PC-3 (cell line): ENCODE data around the gene EPB41L4B. TPM values are rescaled to one million over a fixed set of nuclear protein-coding genes. Genes with fewer than 3 reads are reported as not detected.

ENCODE experiments used
- ATAC-seq: fragments of 200-7000 bp; cut with Tn5 transposase; 2 replicates; pipeline ENCODE4 v1.9.1; 2020; ENCODE audit warnings: mild to moderate bottlenecking, moderate library complexity
- BruUV-seq: library from RNA; stranded (reverse); fragments of 400-500 nt; replicated peaks from 2 replicates; lab custom pipeline; 2021; lab: Mats Ljungman, UMichigan
- CTCF ChIA-PET: fragments of 300-600 bp; sonication (Branson Sonifier 250); formaldehyde crosslinking; loops from one replicate; lab custom pipeline; 2022; ENCODE audit warnings: antibody characterized with exemption; lab: Charles Lee
- POLR2A ChIA-PET: fragments of 300-600 bp; sonication (Branson Sonifier 250); formaldehyde crosslinking; loops from one replicate; lab custom pipeline; 2022; ENCODE audit warnings: antibody characterized with exemption; ENCODE audit not compliant: unreplicated experiment; lab: Charles Lee
- DNase-seq: peaks from one replicate; pipeline ENCODE4 v3.0.0-alpha.2; 2015
- H2AFZ ChIP-seq: fragments of 300-600 bp; sonication (generic); 2 replicates; pipeline ENCODE4 v1.6.0; 2016; ENCODE audit warnings: antibody characterized with exemption, low read length
- H3F3A ChIP-seq: fragments of 300-600 bp; sonication (generic); one replicate; pipeline ENCODE4 v1.6.0; 2017; ENCODE audit warnings: antibody characterized with exemption, low read length, control low read depth, mild to moderate bottlenecking; ENCODE audit not compliant: unreplicated experiment
- H3K27ac ChIP-seq: fragments of 300-600 bp; sonication (generic); 2 replicates; pipeline ENCODE4 v1.5.1; 2016; ENCODE audit warnings: mild to moderate bottlenecking, low read length
- H3K27me3 ChIP-seq: fragments of 300-600 bp; sonication (generic); 2 replicates; pipeline ENCODE4 v1.6.1; 2016; ENCODE audit warnings: low read length, mixed read lengths
- H3K36me3 ChIP-seq: fragments of 300-600 bp; sonication (generic); 2 replicates; pipeline ENCODE4 v1.6.1; 2016; ENCODE audit warnings: low read depth, mixed run types, low read length, mixed read lengths
- H3K4me1 ChIP-seq: fragments of 300-600 bp; sonication (generic); 2 replicates; pipeline ENCODE4 v1.5.1; 2016; ENCODE audit warnings: low read length; ENCODE audit not compliant: insufficient read depth
- H3K4me2 ChIP-seq: fragments of 300-600 bp; sonication (generic); 2 replicates; pipeline ENCODE4 v1.6.0; 2016; ENCODE audit warnings: low read length
- H3K4me3 ChIP-seq: fragments of 300-600 bp; sonication (generic); 2 replicates; pipeline ENCODE4 v1.5.1; 2016; ENCODE audit warnings: mild to moderate bottlenecking, low read length, mixed read lengths
- H3K79me2 ChIP-seq: fragments of 300-600 bp; sonication (generic); 2 replicates; pipeline ENCODE4 v1.6.1; 2017; ENCODE audit warnings: low read length, mixed read lengths
- H3K9ac ChIP-seq: fragments of 300-600 bp; sonication (generic); 2 replicates; pipeline ENCODE4 v1.6.0; 2016; ENCODE audit warnings: mild to moderate bottlenecking, low read length
- H3K9me2 ChIP-seq: fragments of 300-600 bp; sonication (generic); replicated peaks from 2 replicates; pipeline ENCODE4 v1.6.1; 2016; ENCODE audit warnings: mixed run types, low read length, mixed read lengths
- H3K9me3 ChIP-seq: fragments of 300-600 bp; sonication (generic); 2 replicates; pipeline ENCODE4 v1.6.1; 2016; ENCODE audit warnings: low read length, mixed read lengths
- H4K20me1 ChIP-seq: fragments of 300-600 bp; sonication (generic); 2 replicates; pipeline ENCODE4 v1.6.1; 2016; ENCODE audit warnings: low read length, mixed read lengths
- EZH2 ChIP-seq: fragments of 300-600 bp; sonication (generic); IDR thresholded peaks from one replicate; pipeline ENCODE4 v1.6.1; 2017; ENCODE audit warnings: antibody characterized with exemption, mild to moderate bottlenecking, low read length; ENCODE audit not compliant: unreplicated experiment
- EZH2phosphoT487 ChIP-seq: fragments of 300-600 bp; sonication (generic); IDR thresholded peaks from 2 replicates; pipeline ENCODE4 v1.6.1; 2018; ENCODE audit warnings: mild to moderate bottlenecking, antibody characterized with exemption, low read length, borderline replicate concordance
- intact Hi-C: fragments of 100-400 bp; cut with micrococcal nuclease; formaldehyde crosslinking; loops from 2 replicates; pipeline ENCODE4 v1.9.0; 2023
- total RNA-seq: library from RNA; depleted of rRNA; stranded (reverse); fragments of >200 nt; gene quantifications from 2 replicates; pipeline ENCODE4 v1.2.3, GENCODE V29; 2014
- TF ChIP-seq, protein P1 (sequence below): fragments of 300-600 bp; sonication (generic); conservative IDR thresholded peaks from 2 replicates; pipeline ENCODE4 v1.5.1; 2017; ENCODE audit warnings: antibody characterized with exemption, low read depth, mild to moderate bottlenecking, low read length

Gene EPB41L4B
- total RNA-seq, 1 experiment from 2014 or later: 11.2 TPM

DNA sequence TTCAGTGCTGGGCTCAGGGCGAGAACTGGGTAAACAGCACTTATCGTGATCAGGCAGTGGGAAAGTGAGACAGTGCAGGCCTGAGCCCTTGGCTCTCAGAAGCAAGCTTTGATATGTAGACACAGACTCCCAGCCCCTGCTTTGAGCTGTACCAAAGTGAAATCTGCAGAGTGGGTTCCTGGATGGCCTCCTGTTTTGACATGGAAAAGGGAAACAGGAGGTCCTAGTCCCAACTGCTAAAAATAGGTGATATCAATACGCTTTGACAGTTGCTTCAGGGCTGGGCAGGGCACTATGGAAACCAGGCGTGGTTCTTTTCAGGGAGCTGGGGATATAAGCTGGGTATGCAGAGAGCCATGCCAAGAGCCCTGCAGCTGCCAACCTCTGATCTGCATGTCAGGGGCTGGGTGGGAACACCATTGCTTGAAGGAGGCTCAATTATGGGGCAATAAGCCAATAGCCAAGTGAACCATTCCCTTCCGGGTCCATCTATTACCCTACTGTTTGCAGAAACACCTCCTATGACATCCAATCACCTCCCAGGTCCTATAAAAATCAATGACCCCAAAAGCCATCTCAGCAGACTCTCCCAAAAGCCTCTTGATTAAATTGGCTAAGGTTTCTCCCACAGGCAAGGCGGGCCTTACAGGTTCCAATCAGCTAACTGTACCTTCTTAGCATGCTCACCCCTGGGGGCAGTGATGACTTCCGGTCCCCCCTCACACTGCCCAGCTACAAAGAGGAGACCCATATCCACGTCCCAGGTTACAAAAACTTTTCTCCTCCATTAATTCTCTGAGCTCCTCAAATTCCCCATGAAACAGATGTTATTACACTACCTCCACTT is 45.8 kb downstream of the EPB41L4B start:
- ATAC-seq (no peak), DNase-seq (no peak)
- Histone ChIP-seq H3K9me3 (no peaks in the 10 kb centered on the region), H3K4me1 (no peaks in the 10 kb centered on the region), H3K79me2 (peaks cover 3% of the 10 kb centered on the region; the same call in 1 of the 2 replicates), H2AFZ (no peak overlapping the region), H4K20me1 (no peaks in the 10 kb centered on the region), H3K4me2 (no peak overlapping the region), H3K27me3 (no peaks in the 10 kb centered on the region), H3K9me2 (no peaks in the 10 kb centered on the region), H3K27ac (no peak overlapping the region), H3K9ac (no peak overlapping the region), H3K36me3 (no peaks in the 10 kb centered on the region), H3K4me3 (no peak overlapping the region), H3F3A (no peaks in the 10 kb centered on the region)
- intact Hi-C loops: no loop called here
- ChIA-PET CTCF (no interaction called here), POLR2A (interaction anchor here (0.5 kb wide), 1 partner anchor 32 kb away, joined by 21 read pairs; no protein-coding TSS in a partner anchor)
- TF ChIP-seq EZH2phosphoT487 (no peak), EZH2 (no peak)
- TF ChIP-seq, protein P1, sequence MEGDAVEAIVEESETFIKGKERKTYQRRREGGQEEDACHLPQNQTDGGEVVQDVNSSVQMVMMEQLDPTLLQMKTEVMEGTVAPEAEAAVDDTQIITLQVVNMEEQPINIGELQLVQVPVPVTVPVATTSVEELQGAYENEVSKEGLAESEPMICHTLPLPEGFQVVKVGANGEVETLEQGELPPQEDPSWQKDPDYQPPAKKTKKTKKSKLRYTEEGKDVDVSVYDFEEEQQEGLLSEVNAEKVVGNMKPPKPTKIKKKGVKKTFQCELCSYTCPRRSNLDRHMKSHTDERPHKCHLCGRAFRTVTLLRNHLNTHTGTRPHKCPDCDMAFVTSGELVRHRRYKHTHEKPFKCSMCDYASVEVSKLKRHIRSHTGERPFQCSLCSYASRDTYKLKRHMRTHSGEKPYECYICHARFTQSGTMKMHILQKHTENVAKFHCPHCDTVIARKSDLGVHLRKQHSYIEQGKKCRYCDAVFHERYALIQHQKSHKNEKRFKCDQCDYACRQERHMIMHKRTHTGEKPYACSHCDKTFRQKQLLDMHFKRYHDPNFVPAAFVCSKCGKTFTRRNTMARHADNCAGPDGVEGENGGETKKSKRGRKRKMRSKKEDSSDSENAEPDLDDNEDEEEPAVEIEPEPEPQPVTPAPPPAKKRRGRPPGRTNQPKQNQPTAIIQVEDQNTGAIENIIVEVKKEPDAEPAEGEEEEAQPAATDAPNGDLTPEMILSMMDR: no peak
- BruUV-seq: no TSS peak

DNA sequence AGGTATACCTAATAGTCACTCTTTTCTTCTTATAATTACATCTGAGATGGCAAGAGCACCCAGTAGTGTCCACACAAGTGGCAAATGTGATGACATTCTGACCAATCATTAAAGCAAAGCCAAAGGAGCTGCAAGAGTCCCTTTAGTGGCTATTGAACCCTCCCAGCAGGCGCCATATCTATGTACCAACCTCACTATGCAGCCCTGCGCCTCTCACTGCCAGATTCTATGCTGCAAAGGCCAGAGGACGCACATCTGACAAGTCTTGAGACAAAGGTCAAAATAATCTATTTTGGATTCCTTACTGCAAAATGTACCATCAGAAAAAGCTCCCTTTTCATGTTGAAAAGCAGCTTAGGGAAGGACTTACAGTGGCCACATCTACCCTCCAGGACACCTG is 47.0 kb downstream of the EPB41L4B start:
- no peaks in the 10 kb centered on the region for H4K20me1 ChIP-seq
- no peak overlapping the region for H2AFZ ChIP-seq
- H3F3A ChIP-seq: no peaks in the 10 kb centered on the region
- no peaks in the 10 kb centered on the region for H3K9me2 ChIP-seq
- intact Hi-C loops: no loop called here
- H3K9me3 ChIP-seq: no peaks in the 10 kb centered on the region
- no peak overlapping the region for H3K4me2 ChIP-seq
- H3K27me3 ChIP-seq: no peaks in the 10 kb centered on the region
- no peak overlapping the region for H3K27ac ChIP-seq
- no TSS peak for BruUV-seq
- no peaks in the 10 kb centered on the region for H3K4me1 ChIP-seq
- H3K79me2 ChIP-seq: no peaks in the 10 kb centered on the region
- no peak for TF ChIP-seq EZH2
- TF ChIP-seq, protein P1: no peak
- no peak for TF ChIP-seq EZH2phosphoT487
- no peak overlapping the region for H3K4me3 ChIP-seq
- no peak overlapping the region for H3K9ac ChIP-seq
- CTCF ChIA-PET: no interaction called here
- POLR2A ChIA-PET: no interaction called here
- DNase-seq: no peak
- ATAC-seq: no peak
- H3K36me3 ChIP-seq: no peaks in the 10 kb centered on the region

- TF ChIP-seq EZH2 (no peak), EZH2phosphoT487 (no peak)
- TF ChIP-seq, protein P1: no peak
- Histone ChIP-seq H2AFZ (no peak overlapping the region), H3K79me2 (no peaks in the 10 kb centered on the region), H3K9me3 (no peaks in the 10 kb centered on the region), H3K9me2 (no peaks in the 10 kb centered on the region), H3K4me3 (no peak overlapping the region), H3K4me1 (no peaks in the 10 kb centered on the region), H3F3A (no peaks in the 10 kb centered on the region), H3K36me3 (no peaks in the 10 kb centered on the region), H4K20me1 (no peaks in the 10 kb centered on the region), H3K9ac (no peak overlapping the region), H3K4me2 (no peak overlapping the region), H3K27me3 (no peaks in the 10 kb centered on the region), H3K27ac (no peak overlapping the region)
- no TSS peak for BruUV-seq
- intact Hi-C loops: no loop called here
- CTCF ChIA-PET: no interaction called here
- POLR2A ChIA-PET: no interaction called here
- DNase-seq (no peak), ATAC-seq (no peak)
These were observed 48.1 kb downstream of the EPB41L4B start for GRCh38 chr9:109272745-109273144.
